Fibroblast of villous mesenchyme (primary cell): ENCODE results near the gene TMEM204. TPM values are rescaled to one million over a fixed set of nuclear protein-coding genes. Genes with fewer than 3 reads are reported as not detected.

ENCODE experiments used
- DNase-seq: peaks from one replicate; pipeline ENCODE4 v3.0.0-alpha.2; 2010; ENCODE audit warnings: low read depth
- H3K4me3 ChIP-seq: 2 replicates; pipeline ENCODE4 v1.5.1; 2011; ENCODE audit warnings: low read depth, mild to moderate bottlenecking, low read length
- CTCF ChIP-seq: IDR thresholded peaks from 2 replicates; pipeline ENCODE4 v1.5.1; 2012; ENCODE audit warnings: low read depth, mild to moderate bottlenecking, low read length; ENCODE audit not compliant: insufficient read depth
- total RNA-seq: library from RNA; depleted of rRNA; stranded (reverse); fragments of >200 nt; gene quantifications from 2 replicates; pipeline ENCODE4 v1.2.3, GENCODE V29; 2012

The TMEM204 gene
- total RNA-seq, 1 donor: 22.5 TPM

- TF ChIP-seq CTCF: no peak
- DNase-seq: no peak
- H3K4me3 ChIP-seq: no peak overlapping the region
These were observed 5.5 kb downstream of the TMEM204 start for GRCh38 chr16:1538804-1539520.

GRCh38 chr16:1539720-1540555 lies 6.5 kb downstream of the TMEM204 start:
- H3K4me3 ChIP-seq: no peak overlapping the region
- no peak for TF ChIP-seq CTCF
- DNase-seq: no peak

- no peak overlapping the region for H3K4me3 ChIP-seq
- TF ChIP-seq CTCF: no peak
- no peak for DNase-seq
These were observed 7.0 kb downstream of the TMEM204 start for GRCh38 chr16:1540556-1540855.

GRCh38 chr16:1541293-1542165 lies 8.1 kb downstream of the TMEM204 start:
- H3K4me3 ChIP-seq: no peak overlapping the region
- no peak for TF ChIP-seq CTCF
- DNase-seq: no peak

GRCh38 chr16:1542166-1542500 lies 8.7 kb downstream of the TMEM204 start:
- H3K4me3 ChIP-seq: no peak overlapping the region
- TF ChIP-seq CTCF: no peak
- DNase-seq: no peak

GRCh38 chr16:1542533-1542932 lies 9.1 kb downstream of the TMEM204 start:
- no peak overlapping the region for H3K4me3 ChIP-seq
- DNase-seq: no peak
- no peak for TF ChIP-seq CTCF
